GM12873 (cell line): ENCODE measurements around the gene TMEM266.

Source experiments
- TF ChIP-seq, protein P1 (sequence below): IDR thresholded peaks from 2 replicates; pipeline ENCODE4 v1.5.1; 2012; ENCODE audit warnings: low read depth, mild to moderate bottlenecking, moderate library complexity, low read length, control low read depth; ENCODE audit not compliant: insufficient read depth; ENCODE audit errors: missing control alignments

The TMEM266 gene

DNA sequence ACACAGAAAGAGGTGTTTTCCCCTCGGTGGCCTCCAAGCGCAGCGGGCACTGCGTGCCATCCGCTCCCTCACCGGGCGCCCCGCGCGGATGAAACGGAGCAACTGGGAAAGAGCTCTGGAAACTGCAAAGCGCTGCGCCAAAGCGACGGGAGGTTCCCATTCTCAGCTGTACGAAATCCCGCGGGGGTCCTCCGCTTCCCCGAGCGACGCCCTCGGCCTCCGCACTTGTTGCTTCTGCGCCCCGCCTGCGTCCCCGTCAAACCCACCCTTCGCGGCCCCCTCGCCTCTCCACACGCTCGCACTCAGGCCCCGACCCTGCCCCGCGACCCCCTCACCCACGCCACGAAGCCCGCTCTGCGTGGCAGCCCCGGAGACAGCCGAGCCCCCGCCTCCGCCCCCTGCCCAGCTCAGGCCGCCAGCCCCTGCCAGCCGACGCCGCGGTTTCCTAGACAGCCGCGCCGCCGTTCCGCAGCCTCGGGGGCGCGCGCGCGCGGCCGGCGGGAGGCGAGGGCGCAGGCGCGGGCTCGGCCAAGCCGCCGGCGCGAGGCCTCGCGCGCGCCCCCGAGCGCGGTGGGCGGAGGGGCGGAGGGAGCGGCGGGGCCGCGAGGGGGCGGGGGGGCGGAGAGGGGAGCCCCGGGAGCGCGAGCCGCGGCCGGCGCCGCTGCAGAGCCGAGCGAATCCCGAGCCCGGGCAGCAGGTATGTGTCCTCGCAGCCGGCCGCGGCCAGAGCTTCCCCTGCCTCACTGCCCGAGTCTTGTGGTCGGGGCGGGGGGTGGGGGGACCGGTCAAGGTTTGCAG, at the start of gene TMEM266:
TSS of gene TMEM266 (plus strand) at position 666 of the 798 bp plus-strand sequence. CDS start 74,279 bp downstream, outside the sequence.
- TF ChIP-seq, protein P1, sequence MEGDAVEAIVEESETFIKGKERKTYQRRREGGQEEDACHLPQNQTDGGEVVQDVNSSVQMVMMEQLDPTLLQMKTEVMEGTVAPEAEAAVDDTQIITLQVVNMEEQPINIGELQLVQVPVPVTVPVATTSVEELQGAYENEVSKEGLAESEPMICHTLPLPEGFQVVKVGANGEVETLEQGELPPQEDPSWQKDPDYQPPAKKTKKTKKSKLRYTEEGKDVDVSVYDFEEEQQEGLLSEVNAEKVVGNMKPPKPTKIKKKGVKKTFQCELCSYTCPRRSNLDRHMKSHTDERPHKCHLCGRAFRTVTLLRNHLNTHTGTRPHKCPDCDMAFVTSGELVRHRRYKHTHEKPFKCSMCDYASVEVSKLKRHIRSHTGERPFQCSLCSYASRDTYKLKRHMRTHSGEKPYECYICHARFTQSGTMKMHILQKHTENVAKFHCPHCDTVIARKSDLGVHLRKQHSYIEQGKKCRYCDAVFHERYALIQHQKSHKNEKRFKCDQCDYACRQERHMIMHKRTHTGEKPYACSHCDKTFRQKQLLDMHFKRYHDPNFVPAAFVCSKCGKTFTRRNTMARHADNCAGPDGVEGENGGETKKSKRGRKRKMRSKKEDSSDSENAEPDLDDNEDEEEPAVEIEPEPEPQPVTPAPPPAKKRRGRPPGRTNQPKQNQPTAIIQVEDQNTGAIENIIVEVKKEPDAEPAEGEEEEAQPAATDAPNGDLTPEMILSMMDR, result peak; percentile 13

DNA sequence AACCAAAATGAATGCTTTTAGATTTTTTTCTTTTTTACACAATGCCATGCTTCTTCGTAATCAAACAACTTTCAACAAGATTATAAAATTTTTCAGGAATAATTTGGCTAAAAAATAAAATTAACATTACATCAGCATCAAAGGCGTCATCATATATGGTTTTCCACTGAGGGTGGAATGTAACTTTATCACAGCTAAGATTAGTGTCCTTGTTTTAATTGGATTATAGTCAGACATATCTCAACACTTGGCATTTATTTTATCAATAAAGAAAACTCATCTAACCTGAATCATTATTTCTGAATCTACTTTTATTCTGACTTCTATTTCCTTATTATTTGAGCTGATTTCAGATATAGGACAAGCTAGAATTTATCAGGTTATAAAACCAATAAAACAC, 49.2 kb upstream of the TMEM266 start:
- TF ChIP-seq, protein P1, result no peak

DNA sequence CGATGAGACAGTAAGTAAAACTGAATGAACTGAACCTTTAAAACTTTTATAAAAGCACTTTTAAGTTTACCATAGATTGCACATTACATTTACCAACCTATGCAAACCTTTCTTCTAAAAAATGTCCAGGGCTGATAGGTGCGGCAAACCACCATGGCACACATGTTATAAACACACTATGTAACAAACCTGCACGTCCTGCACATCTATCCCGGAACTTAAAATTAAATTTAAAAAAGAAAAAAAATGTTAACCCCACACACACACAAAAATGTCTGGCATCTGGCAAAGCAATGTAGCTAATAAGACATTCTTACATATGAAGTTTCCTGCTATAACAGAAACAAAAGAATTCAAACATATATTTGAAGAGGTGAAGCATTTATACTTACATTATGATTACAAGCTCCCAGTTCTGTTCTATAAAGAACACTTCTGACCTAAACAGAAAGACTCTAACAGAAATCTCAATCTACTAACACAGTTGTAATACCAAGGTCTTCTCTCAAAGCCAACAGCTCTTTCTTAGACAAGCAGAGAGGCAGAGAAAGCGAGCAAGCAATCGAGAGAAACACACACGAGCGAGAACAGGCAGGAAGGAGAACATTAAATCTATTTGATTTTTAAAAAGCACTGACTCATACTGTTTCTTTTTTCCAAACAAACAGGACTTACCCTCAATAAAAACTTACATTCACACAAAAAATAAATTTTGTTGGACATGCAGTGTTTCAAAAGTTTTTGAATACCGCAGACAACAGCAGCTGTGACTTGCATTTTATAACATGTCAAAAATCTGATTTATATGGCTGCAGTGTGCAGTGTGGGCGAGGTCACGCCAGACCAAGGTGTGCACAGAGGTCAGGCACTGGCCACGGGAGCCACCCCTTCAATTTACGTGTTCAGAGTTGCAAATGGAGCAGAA, 47.9 kb upstream of the TMEM266 start, which contains the start of gene NRG4:
TSS of gene NRG4 (minus strand) at position 798 of the 925 bp plus-strand sequence. CDS start 1,194 bp downstream, outside the sequence.
- TF ChIP-seq, protein P1, result no peak

- TF ChIP-seq, protein P1, result no peak
Measured at GRCh38 chr15:76024021-76024768, 35.6 kb upstream of the TMEM266 start.

- TF ChIP-seq, protein P1, result no peak
Measured at GRCh38 chr15:76032046-76032445, 27.7 kb upstream of the TMEM266 start.

DNA sequence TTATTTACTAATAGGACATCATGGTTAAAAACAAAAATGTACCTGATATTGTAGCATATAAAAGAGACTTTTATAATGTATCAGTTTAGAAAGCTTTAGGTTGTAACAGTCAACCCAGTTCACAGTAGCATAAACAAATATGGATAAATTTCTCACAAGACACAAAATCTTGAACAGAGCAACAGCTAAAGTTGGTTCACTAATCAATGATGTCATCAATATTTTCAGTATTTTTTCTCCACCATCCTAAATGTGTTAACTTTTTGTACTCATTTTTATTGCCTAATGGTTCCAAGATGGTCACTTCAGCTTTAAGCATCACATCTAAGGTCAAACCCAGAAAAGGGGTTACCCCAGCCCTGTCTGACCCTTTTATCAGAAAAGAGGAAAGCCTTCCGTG, 26.3 kb upstream of the TMEM266 start:
- TF ChIP-seq, protein P1, result no peak

- TF ChIP-seq, protein P1, result no peak
Measured at GRCh38 chr15:76034111-76034510, 25.7 kb upstream of the TMEM266 start.
